Chondrocyte (in vitro differentiated cells): ENCODE measurements around the gene RSKR. TPM values are rescaled to one million over a fixed set of nuclear protein-coding genes. Genes with fewer than 3 reads are reported as not detected.

Experiments used
- DNase-seq: peaks from one replicate; pipeline ENCODE4 v3.0.0; 2021; ENCODE audit warnings: mixed read lengths, low spot score
- H3K27ac Mint-ChIP-seq: one replicate; pipeline ENCODE4 v1.8.0; 2021; ENCODE audit warnings: mild to moderate bottlenecking, moderate library complexity, mixed read lengths; ENCODE audit not compliant: unreplicated experiment
- H3K27me3 Mint-ChIP-seq: 2 replicates; pipeline ENCODE4 v1.8.0; 2021; ENCODE audit warnings: low read depth, mixed read lengths
- H3K36me3 Mint-ChIP-seq: 2 replicates; pipeline ENCODE4 v1.8.0; 2021; ENCODE audit warnings: low read depth, mixed read lengths
- H3K4me1 Mint-ChIP-seq: 2 replicates; pipeline ENCODE4 v1.8.0; 2021; ENCODE audit warnings: low read depth, mild to moderate bottlenecking, mixed read lengths
- H3K4me3 Mint-ChIP-seq: one replicate; pipeline ENCODE4 v1.8.0; 2021; ENCODE audit warnings: mild to moderate bottlenecking, moderate library complexity, mixed read lengths; ENCODE audit not compliant: unreplicated experiment
- H3K9me3 Mint-ChIP-seq: 2 replicates; pipeline ENCODE4 v1.8.0; 2021; ENCODE audit warnings: low read depth, mixed read lengths
- CTCF ChIP-seq: fragments of 200-600 bp; sonication (generic); IDR thresholded peaks from 2 replicates; pipeline ENCODE4 v1.5.0; 2021; ENCODE audit warnings: antibody characterized with exemption, mild to moderate bottlenecking, moderate library complexity
- total RNA-seq: library from RNA; stranded (reverse); gene quantifications from 3 replicates; pipeline ENCODE4 v1.2.1, GENCODE V29; 2021

The RSKR gene
- total RNA-seq, 1 donor from 2014 or later, result 4.7 TPM

- Mint-ChIP-seq H3K4me1 (peaks cover 29% of the 10 kb centered on the region), H3K36me3 (peaks cover under 1% of the 10 kb centered on the region), H3K27me3 (no peaks in the 10 kb centered on the region), H3K4me3 (no peak overlapping the region), H3K9me3 (no peaks in the 10 kb centered on the region), H3K27ac (no peak overlapping the region)
- DNase-seq, result peak; percentile 64
- no peak for TF ChIP-seq CTCF
Measured at GRCh38 chr17:28573521-28573920, 40.5 kb downstream of the RSKR start.

GRCh38 chr17:28573040-28573380 lies 41.0 kb downstream of the RSKR start:
- Mint-ChIP-seq H3K27me3 (no peaks in the 10 kb centered on the region), H3K27ac (no peak overlapping the region), H3K36me3 (no peaks in the 10 kb centered on the region), H3K4me3 (no peak overlapping the region), H3K4me1 (peaks cover 29% of the 10 kb centered on the region), H3K9me3 (no peaks in the 10 kb centered on the region)
- no peak for TF ChIP-seq CTCF
- DNase-seq, result no peak

- no peak for TF ChIP-seq CTCF
- Mint-ChIP-seq H3K9me3 (no peaks in the 10 kb centered on the region), H3K4me1 (peaks cover 29% of the 10 kb centered on the region), H3K27ac (no peak overlapping the region), H3K36me3 (peaks cover 3% of the 10 kb centered on the region), H3K4me3 (peak overlapping the region; percentile 84), H3K27me3 (no peaks in the 10 kb centered on the region)
- DNase-seq, result peak; percentile 34
Measured at GRCh38 chr17:28572259-28573039, 41.5 kb downstream of the RSKR start.

- Mint-ChIP-seq H3K4me3 (peak within 1 kb of the TSS; percentile 84), H3K4me1 (peaks cover 29% of the 10 kb centered on the region), H3K36me3 (peaks cover 4% of the 10 kb centered on the region), H3K27ac (peak within 1 kb of the TSS; percentile 74), H3K9me3 (no peaks in the 10 kb centered on the region), H3K27me3 (no peaks in the 10 kb centered on the region)
- peak; percentile 98 for DNase-seq
- no peak for TF ChIP-seq CTCF
Measured at GRCh38 chr17:28571361-28572122, 42.4 kb downstream of the RSKR start, which contains the start of gene PIGS. TSS of gene PIGS (minus strand) at chr17:28571524. CDS start at chr17:28571496, 28 bp downstream.

- H3K4me3 Mint-ChIP-seq, result peak overlapping the region; percentile 84
- no peaks in the 10 kb centered on the region for H3K27me3 Mint-ChIP-seq
- H3K27ac Mint-ChIP-seq, result peak overlapping the region; percentile 74
Measured at GRCh38 chr17:28570716-28571360, 43.1 kb downstream of the RSKR start.

More at GRCh38 chr17:28570716-28571360, 43.1 kb downstream of the RSKR start:
- no peak for TF ChIP-seq CTCF
- H3K4me1 Mint-ChIP-seq, result peaks cover 29% of the 10 kb centered on the region
- no peaks in the 10 kb centered on the region for H3K9me3 Mint-ChIP-seq
- DNase-seq, result peak; percentile 86
- H3K36me3 Mint-ChIP-seq, result peaks cover 4% of the 10 kb centered on the region
